ENCODE measurements around the gene RELN.

RELN gene

DNA sequence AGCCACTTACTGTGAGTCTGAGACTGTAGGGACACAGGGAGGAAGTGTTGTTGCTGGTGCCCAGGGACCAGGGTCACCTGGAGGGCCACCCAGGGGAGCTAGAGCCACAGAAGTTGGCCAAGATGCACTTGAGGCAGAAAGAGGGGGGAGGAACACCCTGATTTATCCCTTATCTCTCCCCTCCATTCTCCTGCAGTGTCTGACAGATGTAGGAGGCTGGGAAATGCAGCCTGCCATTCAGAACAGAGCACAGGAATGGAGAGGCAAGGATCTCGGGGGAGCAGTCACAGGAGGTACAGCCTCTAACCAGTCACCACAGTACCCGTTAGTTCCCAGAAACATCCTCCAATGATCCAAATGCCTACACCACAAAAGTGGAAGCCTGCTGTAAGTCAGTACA, 425.0 kb downstream of the RELN start:
- TF ChIP-seq, protein P1, sequence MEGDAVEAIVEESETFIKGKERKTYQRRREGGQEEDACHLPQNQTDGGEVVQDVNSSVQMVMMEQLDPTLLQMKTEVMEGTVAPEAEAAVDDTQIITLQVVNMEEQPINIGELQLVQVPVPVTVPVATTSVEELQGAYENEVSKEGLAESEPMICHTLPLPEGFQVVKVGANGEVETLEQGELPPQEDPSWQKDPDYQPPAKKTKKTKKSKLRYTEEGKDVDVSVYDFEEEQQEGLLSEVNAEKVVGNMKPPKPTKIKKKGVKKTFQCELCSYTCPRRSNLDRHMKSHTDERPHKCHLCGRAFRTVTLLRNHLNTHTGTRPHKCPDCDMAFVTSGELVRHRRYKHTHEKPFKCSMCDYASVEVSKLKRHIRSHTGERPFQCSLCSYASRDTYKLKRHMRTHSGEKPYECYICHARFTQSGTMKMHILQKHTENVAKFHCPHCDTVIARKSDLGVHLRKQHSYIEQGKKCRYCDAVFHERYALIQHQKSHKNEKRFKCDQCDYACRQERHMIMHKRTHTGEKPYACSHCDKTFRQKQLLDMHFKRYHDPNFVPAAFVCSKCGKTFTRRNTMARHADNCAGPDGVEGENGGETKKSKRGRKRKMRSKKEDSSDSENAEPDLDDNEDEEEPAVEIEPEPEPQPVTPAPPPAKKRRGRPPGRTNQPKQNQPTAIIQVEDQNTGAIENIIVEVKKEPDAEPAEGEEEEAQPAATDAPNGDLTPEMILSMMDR (IDR thresholded peaks at IDR 0.05; ENCODE audit: extremely low read depth, missing control alignments), result no peak
- no peak for DNase-seq (ENCODE audit: low spot score)

DNA sequence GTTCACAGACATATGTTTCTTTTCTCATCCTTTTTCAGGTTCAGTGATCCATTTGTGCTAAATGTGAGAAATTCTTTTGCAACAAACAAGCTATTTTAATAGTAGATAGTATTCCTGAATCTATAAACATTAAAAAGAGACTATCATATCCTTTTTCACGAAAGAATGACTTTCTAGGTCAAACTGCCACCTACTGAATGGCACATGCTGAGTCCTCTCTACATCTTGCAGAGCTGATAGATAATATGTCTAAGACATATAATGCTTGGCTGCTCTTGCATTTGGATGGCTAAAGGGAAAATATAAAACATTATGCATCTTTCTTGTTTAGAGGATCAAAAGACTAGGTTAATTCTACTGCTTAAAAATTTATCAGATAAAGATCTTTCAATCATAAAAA, 429.3 kb downstream of the RELN start:
- TF ChIP-seq, protein P1 (IDR thresholded peaks at IDR 0.05; ENCODE audit: extremely low read depth, missing control alignments), result no peak
- DNase-seq (ENCODE audit: low spot score), result no peak

GRCh38 chr7:103551016-103551415, 438.4 kb downstream of the RELN start:
- TF ChIP-seq, protein P1 (IDR thresholded peaks at IDR 0.05; ENCODE audit: extremely low read depth, missing control alignments), result no peak
- no peak for DNase-seq (ENCODE audit: low spot score)

GRCh38 chr7:103549786-103550185, 439.7 kb downstream of the RELN start:
- DNase-seq (ENCODE audit: low spot score), result no peak
- TF ChIP-seq, protein P1 (IDR thresholded peaks at IDR 0.05; ENCODE audit: extremely low read depth, missing control alignments), result no peak

DNA sequence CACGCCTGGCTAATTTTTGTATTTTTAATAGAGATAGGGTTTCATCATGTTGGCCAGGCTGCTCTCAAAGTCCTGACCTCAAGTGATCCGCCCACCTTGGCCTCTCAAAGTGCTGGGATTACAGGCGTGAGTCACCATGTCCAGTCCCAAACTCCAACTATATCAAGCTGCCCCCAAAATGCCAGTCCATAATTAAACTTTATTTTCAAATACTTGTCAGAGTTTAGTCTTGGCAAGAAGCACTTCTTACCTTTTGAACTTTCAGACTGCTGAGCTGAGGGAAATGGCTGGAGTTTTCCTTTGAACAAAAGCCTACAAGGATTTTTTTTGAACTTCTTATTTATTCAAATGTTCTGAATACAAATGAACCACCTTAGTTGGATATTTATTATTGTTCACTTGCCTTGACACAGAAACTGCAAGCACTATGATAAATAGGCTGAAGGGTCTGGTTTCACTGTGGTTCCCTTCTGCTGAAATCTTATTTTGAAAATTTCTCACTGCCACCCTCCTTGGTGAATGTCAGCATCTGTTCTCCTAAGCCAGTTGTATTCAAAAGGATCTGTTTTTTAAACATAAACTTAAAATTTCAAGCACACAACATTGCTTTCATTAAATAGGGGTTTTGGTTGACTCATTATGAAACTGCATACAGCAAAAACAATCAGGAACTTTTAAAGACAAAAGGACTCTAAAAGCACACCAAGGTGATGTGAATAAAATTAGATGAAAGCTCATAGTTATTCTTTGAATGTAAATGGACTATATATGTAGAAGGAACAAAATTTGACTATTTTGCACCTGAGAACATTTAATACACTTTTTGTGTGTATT, 441.8 kb downstream of the RELN start:
- TF ChIP-seq, protein P1 (IDR thresholded peaks at IDR 0.05; ENCODE audit: extremely low read depth, missing control alignments), result no peak
- no peak for DNase-seq (ENCODE audit: low spot score)

DNA sequence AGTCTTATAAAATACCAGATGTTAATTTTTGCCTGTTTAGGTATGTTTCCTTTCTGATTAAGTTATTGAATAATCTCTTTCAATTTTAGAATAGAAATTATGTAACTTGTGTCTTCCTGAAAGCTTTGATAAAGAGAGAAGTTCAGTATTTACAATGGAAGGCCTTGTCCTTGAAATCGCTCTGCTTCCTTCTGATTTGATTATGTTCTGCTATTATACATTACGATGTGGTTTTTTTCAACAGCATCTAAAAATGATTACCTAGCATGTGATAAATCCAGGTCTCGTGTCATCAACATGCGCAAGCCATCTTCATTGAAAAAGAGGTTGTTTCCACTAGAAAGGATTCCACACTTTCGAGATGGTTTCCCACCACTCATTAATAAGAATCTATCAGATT, 447.0 kb downstream of the RELN start:
- DNase-seq (ENCODE audit: low spot score), result no peak
- TF ChIP-seq, protein P1 (IDR thresholded peaks at IDR 0.05; ENCODE audit: extremely low read depth, missing control alignments), result no peak

GRCh38 chr7:103541947-103542346, 447.5 kb downstream of the RELN start:
- DNase-seq (ENCODE audit: low spot score), result no peak

More at GRCh38 chr7:103541947-103542346, 447.5 kb downstream of the RELN start:
- TF ChIP-seq, protein P1 (IDR thresholded peaks at IDR 0.05; ENCODE audit: extremely low read depth, missing control alignments), result no peak

Data from GM20000 (cell line).